OCI-LY3 (cell line): ENCODE data around the gene TMEM53.

Source experiments
- EZH2phosphoT487 ChIP-seq: fragments of 200-600 bp; shearing (Covaris generic); IDR thresholded peaks from 2 replicates; pipeline ENCODE4 v1.6.1; 2018; ENCODE audit warnings: antibody characterized with exemption, mixed run types, low read depth
- TF ChIP-seq, protein P1 (sequence below): fragments of 200-600, 300-600 bp; sonication (generic); IDR thresholded peaks from 2 replicates; pipeline ENCODE4 v1.5.1; 2014; ENCODE audit warnings: antibody characterized with exemption, low read length, low read depth

- TF ChIP-seq, protein P1, sequence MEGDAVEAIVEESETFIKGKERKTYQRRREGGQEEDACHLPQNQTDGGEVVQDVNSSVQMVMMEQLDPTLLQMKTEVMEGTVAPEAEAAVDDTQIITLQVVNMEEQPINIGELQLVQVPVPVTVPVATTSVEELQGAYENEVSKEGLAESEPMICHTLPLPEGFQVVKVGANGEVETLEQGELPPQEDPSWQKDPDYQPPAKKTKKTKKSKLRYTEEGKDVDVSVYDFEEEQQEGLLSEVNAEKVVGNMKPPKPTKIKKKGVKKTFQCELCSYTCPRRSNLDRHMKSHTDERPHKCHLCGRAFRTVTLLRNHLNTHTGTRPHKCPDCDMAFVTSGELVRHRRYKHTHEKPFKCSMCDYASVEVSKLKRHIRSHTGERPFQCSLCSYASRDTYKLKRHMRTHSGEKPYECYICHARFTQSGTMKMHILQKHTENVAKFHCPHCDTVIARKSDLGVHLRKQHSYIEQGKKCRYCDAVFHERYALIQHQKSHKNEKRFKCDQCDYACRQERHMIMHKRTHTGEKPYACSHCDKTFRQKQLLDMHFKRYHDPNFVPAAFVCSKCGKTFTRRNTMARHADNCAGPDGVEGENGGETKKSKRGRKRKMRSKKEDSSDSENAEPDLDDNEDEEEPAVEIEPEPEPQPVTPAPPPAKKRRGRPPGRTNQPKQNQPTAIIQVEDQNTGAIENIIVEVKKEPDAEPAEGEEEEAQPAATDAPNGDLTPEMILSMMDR, result no peak
- no peak for TF ChIP-seq EZH2phosphoT487
These were observed 12.2 kb downstream of the TMEM53 start for GRCh38 chr1:44661781-44662682.
